CD4-positive, alpha-beta T cell (primary cell): ENCODE data around the gene IQGAP2. TPM values are rescaled to one million over a fixed set of nuclear protein-coding genes. Genes with fewer than 3 reads are reported as not detected.

ENCODE experiments used
- ATAC-seq: fragments of 200-7000 bp; cut with Tn5 transposase; one replicate; pipeline ENCODE4 v1.10.0; 2022; ENCODE audit warnings: mild to moderate bottlenecking; ENCODE audit not compliant: poor library complexity
- CTCF ChIA-PET: fragments of 350-600 bp; sonication (Branson Sonifier 250); formaldehyde crosslinking; loops from one replicate; lab custom pipeline; 2021; ENCODE audit warnings: antibody characterized with exemption, inconsistent platforms; lab: Charles Lee
- POLR2A ChIA-PET: fragments of 350-600 bp; sonication (Branson Sonifier 250); formaldehyde crosslinking; loops from one replicate; lab custom pipeline; 2021; ENCODE audit warnings: antibody characterized with exemption, inconsistent platforms; lab: Charles Lee
- DNase-seq, 14 experiments: peaks; one replicate each; pipeline ENCODE4 v3.0.0-alpha.2; 2013 to 2020; ENCODE audit warnings: mixed read lengths in 2 of 14
- H3K27ac ChIP-seq, 2 donors: one replicate each; pipeline versions ENCODE4 v1.5.1 to v1.7.0; 2013; ENCODE audit warnings: low read length in 2 of 2, low read depth in 1 of 2, mild to moderate bottlenecking in 1 of 2
- H3K27me3 ChIP-seq, 2 experiments: 1 replicate in 1 of 2; 2 replicates in 1 of 2; pipeline versions ENCODE4 v1.6.1 to v1.7.0; 2013; ENCODE audit warnings: low read length in 2 of 2, control low read depth in 1 of 2, mild to moderate bottlenecking in 1 of 2, moderate library complexity in 1 of 2; ENCODE audit not compliant: insufficient read depth in 2 of 2, control insufficient read depth in 1 of 2
- H3K36me3 ChIP-seq: one replicate; pipeline ENCODE4 v1.6.1; 2013; ENCODE audit warnings: low read length, control low read depth; ENCODE audit not compliant: insufficient read depth
- H3K4me1 ChIP-seq: one replicate; pipeline ENCODE4 v1.6.1; 2013; ENCODE audit warnings: low read length, control low read depth; ENCODE audit not compliant: insufficient read depth
- H3K4me3 ChIP-seq: one replicate; pipeline ENCODE4 v1.5.1; 2013; ENCODE audit warnings: mild to moderate bottlenecking, low read length, moderate library complexity
- H3K9me3 ChIP-seq, 2 experiments: 1 replicate in 1 of 2; 2 replicates in 1 of 2; pipeline versions ENCODE4 v1.6.1 to v1.7.0; 2013; ENCODE audit warnings: low read length in 2 of 2, mild to moderate bottlenecking in 2 of 2, control low read depth in 1 of 2, moderate library complexity in 1 of 2; ENCODE audit not compliant: control insufficient read depth in 1 of 2, insufficient read depth in 1 of 2
- H3K27ac Mint-ChIP-seq: one replicate; pipeline ENCODE4 v1.8.0; 2020; ENCODE audit warnings: mixed read lengths
- H3K27me3 Mint-ChIP-seq: one replicate; pipeline ENCODE4 v1.8.0; 2021; ENCODE audit warnings: mixed read lengths
- H3K36me3 Mint-ChIP-seq: one replicate; pipeline ENCODE4 v1.8.0; 2021; ENCODE audit warnings: low read depth, mixed read lengths
- H3K4me1 Mint-ChIP-seq: one replicate; pipeline ENCODE4 v1.8.0; 2021; ENCODE audit warnings: low read depth, mixed read lengths
- H3K4me3 Mint-ChIP-seq: one replicate; pipeline ENCODE4 v1.8.0; 2020; ENCODE audit warnings: mild to moderate bottlenecking, mixed read lengths
- H3K9me3 Mint-ChIP-seq: one replicate; pipeline ENCODE4 v1.8.0; 2020; ENCODE audit warnings: mixed read lengths
- CTCF ChIP-seq: fragments of 200-600 bp; IDR thresholded peaks from one replicate; pipeline ENCODE4 v1.8.0; 2022; ENCODE audit warnings: antibody characterized with exemption, mild to moderate bottlenecking
- intact Hi-C, 2 experiments: fragments of 100-400 bp; cut with DNase I in 1 of 2; cut with micrococcal nuclease in 1 of 2; formaldehyde crosslinking; loops; one replicate each; pipeline versions ENCODE4 v1.15.1 to v1.9.0; 2023 to 2025; cut with DNase I, micrococcal nuclease
- total RNA-seq, 174 experiments: library from RNA in 2 of 174; stranded (reverse) in 2 of 174; gene quantifications; one replicate each; pipeline ENCODE4 v1.2.3 and lab custom pipeline; 2021 to 2026

Gene IQGAP2
- total RNA-seq, 2 experiments from 2014 or later, result 58.8 TPM

DNA sequence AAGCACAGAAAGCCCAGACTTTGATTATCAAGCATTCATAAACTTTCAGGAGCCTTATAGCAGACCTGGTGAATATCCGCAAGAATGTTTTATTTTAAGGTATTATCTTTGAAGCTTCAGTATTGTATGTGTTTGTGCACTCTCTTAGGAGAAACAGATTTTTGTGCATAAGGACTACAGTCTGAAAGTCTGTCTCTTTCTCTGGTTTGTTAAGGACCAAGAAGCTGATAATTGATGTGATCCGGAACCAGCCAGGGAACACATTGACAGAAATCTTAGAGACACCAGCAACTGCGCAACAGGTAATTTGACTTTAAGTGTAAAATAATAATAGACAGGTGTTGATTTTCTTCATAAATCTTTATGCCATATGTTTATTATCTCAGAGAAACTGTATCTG lies 290.1 kb downstream of the IQGAP2 start:
- H3K9me3 Mint-ChIP-seq, result no peaks in the 10 kb centered on the region
- no peak overlapping the region for H3K4me3 Mint-ChIP-seq
- intact Hi-C loops, result no loop called here
- Histone ChIP-seq H3K9me3 (no peaks in the 10 kb centered on the region), H3K27ac (no peak overlapping the region), H3K27me3 (no peaks in the 10 kb centered on the region), H3K4me3 (no peak overlapping the region), H3K36me3 (peaks cover 80% of the 10 kb centered on the region), H3K4me1 (no peaks in the 10 kb centered on the region)
- ChIA-PET CTCF (no interaction called here), POLR2A (no interaction called here)
- TF ChIP-seq CTCF, result no peak
- peaks cover 83% of the 10 kb centered on the region for H3K36me3 Mint-ChIP-seq
- ATAC-seq (no peak), DNase-seq (no peak)
- no peaks in the 10 kb centered on the region for H3K4me1 Mint-ChIP-seq
- no peaks in the 10 kb centered on the region for H3K27me3 Mint-ChIP-seq
- no peak overlapping the region for H3K27ac Mint-ChIP-seq

DNA sequence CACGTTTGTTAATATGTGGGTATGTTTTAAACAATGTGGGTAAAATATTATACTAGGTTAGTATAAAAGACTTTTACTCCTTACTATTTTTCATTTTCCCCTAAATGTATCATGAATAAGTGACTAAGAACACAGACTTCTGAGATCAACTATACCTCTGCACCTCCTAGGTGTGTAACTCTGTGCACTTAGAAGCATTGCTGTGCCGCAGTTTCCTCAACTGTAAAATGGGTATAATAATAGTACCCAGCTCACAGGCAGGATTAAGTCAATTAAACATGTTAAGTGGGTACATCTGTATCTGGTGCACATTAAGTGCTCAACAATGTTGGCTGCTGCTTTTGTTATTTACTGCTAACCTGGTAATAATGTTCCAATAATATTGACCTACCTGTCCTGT lies 291.2 kb downstream of the IQGAP2 start:
- ATAC-seq (no peak), DNase-seq (no peak)
- no peak for TF ChIP-seq CTCF
- Mint-ChIP-seq H3K4me1 (no peaks in the 10 kb centered on the region), H3K36me3 (peaks cover 86% of the 10 kb centered on the region), H3K9me3 (no peaks in the 10 kb centered on the region), H3K27ac (no peak overlapping the region), H3K27me3 (no peaks in the 10 kb centered on the region), H3K4me3 (no peak overlapping the region)
- H3K27me3 ChIP-seq, result no peaks in the 10 kb centered on the region
- intact Hi-C loops, result no loop called here
- H3K9me3 ChIP-seq, result no peaks in the 10 kb centered on the region
- peaks cover 85% of the 10 kb centered on the region for H3K36me3 ChIP-seq
- H3K4me3 ChIP-seq, result no peak overlapping the region
- CTCF ChIA-PET, result interaction anchor here (0.6 kb wide), 1 partner anchor 17 kb away, joined by 3 read pairs; no protein-coding TSS in a partner anchor
- no peaks in the 10 kb centered on the region for H3K4me1 ChIP-seq
- no peak overlapping the region for H3K27ac ChIP-seq
- POLR2A ChIA-PET, result interaction anchor here (1.0 kb wide), 1 partner anchor 11 kb away, joined by 3 read pairs; no protein-coding TSS in a partner anchor

GRCh38 chr5:76695346-76695745 lies 292.3 kb downstream of the IQGAP2 start:
- H3K4me3 ChIP-seq, result no peak overlapping the region
- H3K9me3 ChIP-seq, result no peaks in the 10 kb centered on the region
- Mint-ChIP-seq H3K4me1 (no peaks in the 10 kb centered on the region), H3K27me3 (no peaks in the 10 kb centered on the region), H3K36me3 (peaks cover 86% of the 10 kb centered on the region), H3K9me3 (no peaks in the 10 kb centered on the region), H3K27ac (no peak overlapping the region), H3K4me3 (no peak overlapping the region)
- no peak overlapping the region for H3K27ac ChIP-seq
- POLR2A ChIA-PET, result interaction anchor here (1.0 kb wide), 1 partner anchor 10 kb away, joined by 3 read pairs; no protein-coding TSS in a partner anchor
- intact Hi-C loops, result no loop called here
- ATAC-seq (no peak), DNase-seq (no peak)
- no peak for TF ChIP-seq CTCF
- H3K4me1 ChIP-seq, result no peaks in the 10 kb centered on the region
- CTCF ChIA-PET, result interaction anchor here (1.7 kb wide), 1 partner anchor 94 kb away, joined by 5 read pairs; no protein-coding TSS in a partner anchor
- no peaks in the 10 kb centered on the region for H3K27me3 ChIP-seq
- H3K36me3 ChIP-seq, result peaks cover 81% of the 10 kb centered on the region
